Chondrocyte (in vitro differentiated cells): ENCODE results near the gene IGSF9. TPM values are rescaled to one million over a fixed set of nuclear protein-coding genes. Genes with fewer than 3 reads are reported as not detected.
"Not testable (repeated sequence)": the region's sequence is repeated elsewhere in the genome, so short reads cannot be mapped to it uniquely, and the experiment has no call there.

Experiments used
- DNase-seq: peaks from one replicate; pipeline ENCODE4 v3.0.0; 2021; ENCODE audit warnings: mixed read lengths, low spot score
- H3K27ac Mint-ChIP-seq: one replicate; pipeline ENCODE4 v1.8.0; 2021; ENCODE audit warnings: mild to moderate bottlenecking, moderate library complexity, mixed read lengths; ENCODE audit not compliant: unreplicated experiment
- H3K27me3 Mint-ChIP-seq: 2 replicates; pipeline ENCODE4 v1.8.0; 2021; ENCODE audit warnings: low read depth, mixed read lengths
- H3K36me3 Mint-ChIP-seq: 2 replicates; pipeline ENCODE4 v1.8.0; 2021; ENCODE audit warnings: low read depth, mixed read lengths
- H3K4me1 Mint-ChIP-seq: 2 replicates; pipeline ENCODE4 v1.8.0; 2021; ENCODE audit warnings: low read depth, mild to moderate bottlenecking, mixed read lengths
- H3K4me3 Mint-ChIP-seq: one replicate; pipeline ENCODE4 v1.8.0; 2021; ENCODE audit warnings: mild to moderate bottlenecking, moderate library complexity, mixed read lengths; ENCODE audit not compliant: unreplicated experiment
- H3K9me3 Mint-ChIP-seq: 2 replicates; pipeline ENCODE4 v1.8.0; 2021; ENCODE audit warnings: low read depth, mixed read lengths
- total RNA-seq: library from RNA; stranded (reverse); gene quantifications from 3 replicates; pipeline ENCODE4 v1.2.1, GENCODE V29; 2021
- TF ChIP-seq, protein P1 (sequence below): fragments of 200-600 bp; sonication (generic); IDR thresholded peaks from 2 replicates; pipeline ENCODE4 v1.5.0; 2021; ENCODE audit warnings: antibody characterized with exemption, mild to moderate bottlenecking, moderate library complexity

The IGSF9 gene
- total RNA-seq, 1 donor from 2014 or later, result not detected

DNA sequence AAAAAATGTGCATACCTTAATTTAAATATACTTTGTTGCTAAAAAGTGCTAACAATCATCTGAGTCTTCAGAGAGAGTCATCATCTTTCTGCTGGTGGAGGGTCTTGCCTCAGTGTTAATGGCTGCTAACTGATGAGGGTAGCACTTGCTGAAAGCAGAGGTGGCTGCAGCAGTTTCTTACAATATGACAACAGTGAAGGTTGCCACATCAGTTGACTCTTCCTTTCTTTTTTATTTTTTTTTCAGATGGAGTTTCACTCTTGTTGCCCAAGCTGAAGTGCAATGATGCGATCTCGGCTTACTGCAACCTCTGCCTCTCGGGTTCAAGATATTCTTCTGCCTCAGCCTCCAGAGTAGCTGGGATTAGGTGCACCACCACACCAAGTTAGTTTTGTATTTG lies 42.9 kb downstream of the IGSF9 start:
- Mint-ChIP-seq H3K36me3 (peaks cover 1% of the 10 kb centered on the region), H3K9me3 (peaks cover 6% of the 10 kb centered on the region), H3K4me3 (no peak overlapping the region), H3K27me3 (no peaks in the 10 kb centered on the region), H3K4me1 (peaks cover 17% of the 10 kb centered on the region), H3K27ac (no peak overlapping the region)
- TF ChIP-seq, protein P1, sequence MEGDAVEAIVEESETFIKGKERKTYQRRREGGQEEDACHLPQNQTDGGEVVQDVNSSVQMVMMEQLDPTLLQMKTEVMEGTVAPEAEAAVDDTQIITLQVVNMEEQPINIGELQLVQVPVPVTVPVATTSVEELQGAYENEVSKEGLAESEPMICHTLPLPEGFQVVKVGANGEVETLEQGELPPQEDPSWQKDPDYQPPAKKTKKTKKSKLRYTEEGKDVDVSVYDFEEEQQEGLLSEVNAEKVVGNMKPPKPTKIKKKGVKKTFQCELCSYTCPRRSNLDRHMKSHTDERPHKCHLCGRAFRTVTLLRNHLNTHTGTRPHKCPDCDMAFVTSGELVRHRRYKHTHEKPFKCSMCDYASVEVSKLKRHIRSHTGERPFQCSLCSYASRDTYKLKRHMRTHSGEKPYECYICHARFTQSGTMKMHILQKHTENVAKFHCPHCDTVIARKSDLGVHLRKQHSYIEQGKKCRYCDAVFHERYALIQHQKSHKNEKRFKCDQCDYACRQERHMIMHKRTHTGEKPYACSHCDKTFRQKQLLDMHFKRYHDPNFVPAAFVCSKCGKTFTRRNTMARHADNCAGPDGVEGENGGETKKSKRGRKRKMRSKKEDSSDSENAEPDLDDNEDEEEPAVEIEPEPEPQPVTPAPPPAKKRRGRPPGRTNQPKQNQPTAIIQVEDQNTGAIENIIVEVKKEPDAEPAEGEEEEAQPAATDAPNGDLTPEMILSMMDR, result no peak
- no peak for DNase-seq

DNA sequence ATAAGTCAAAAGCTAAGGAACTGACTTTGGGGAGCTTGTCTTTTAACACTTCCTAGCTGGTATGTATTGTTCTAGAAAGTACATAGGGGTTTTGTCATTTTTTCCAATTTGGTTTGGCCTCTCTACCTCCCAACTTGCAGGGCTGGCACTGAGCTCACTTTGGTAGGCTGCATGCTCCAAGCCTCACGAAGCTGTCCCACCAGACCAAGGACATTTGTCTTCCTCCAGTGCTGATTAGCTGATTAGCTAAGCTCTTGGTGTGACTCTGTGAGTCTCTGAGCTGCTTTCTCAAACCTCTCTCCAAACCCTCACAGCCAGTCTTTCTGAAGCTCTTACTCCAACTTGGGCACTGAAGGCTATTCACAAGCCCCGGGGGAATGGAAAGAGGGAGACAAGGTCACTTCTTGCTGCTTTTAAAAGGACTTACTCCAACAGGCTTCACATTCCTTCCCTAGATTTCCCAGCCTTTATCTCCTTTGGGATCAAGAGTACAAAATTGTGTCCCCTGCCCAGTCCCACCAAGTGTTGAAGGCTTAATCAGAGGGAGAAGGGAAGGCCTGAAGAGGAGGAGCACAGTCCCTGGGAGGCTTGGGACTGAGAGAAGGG lies 44.6 kb downstream of the IGSF9 start:
- peaks cover 6% of the 10 kb centered on the region for H3K9me3 Mint-ChIP-seq
- no peak for DNase-seq
- no peak overlapping the region for H3K4me3 Mint-ChIP-seq
- H3K4me1 Mint-ChIP-seq, result peaks cover 17% of the 10 kb centered on the region
- H3K36me3 Mint-ChIP-seq, result peaks cover 1% of the 10 kb centered on the region
- peak overlapping the region; percentile 65 for H3K27ac Mint-ChIP-seq
- H3K27me3 Mint-ChIP-seq, result no peaks in the 10 kb centered on the region
- TF ChIP-seq, protein P1, result no peak

DNA sequence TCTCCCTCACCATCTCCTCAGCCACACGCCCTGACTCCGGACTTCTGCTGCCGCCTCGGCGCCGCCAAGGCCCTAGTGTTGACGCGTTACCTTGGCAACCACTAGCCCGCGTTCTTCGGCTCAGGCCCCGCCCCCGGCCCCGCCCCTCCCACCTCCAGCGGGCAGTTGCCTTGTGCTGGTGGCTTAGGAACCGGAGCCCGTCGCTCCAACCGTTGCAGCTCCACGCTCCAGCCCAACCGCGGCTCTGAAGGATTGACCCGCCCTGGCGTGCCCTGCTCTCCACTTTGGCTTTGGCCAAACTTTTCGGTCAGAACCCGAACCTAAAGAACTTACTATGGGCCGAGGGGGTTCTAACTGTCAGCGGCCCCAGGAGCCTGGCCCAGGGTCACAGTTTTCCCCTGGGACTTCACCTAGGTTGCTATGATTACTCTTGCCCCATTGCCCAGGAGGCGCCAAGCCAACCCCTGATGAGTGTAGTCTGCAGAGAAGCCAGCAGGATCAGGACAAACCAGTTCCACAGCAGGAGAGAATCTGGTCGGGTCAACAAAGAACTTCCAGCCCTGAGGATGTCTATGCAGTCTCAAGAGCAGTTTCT lies 45.2 kb downstream of the IGSF9 start, which contains the start of gene CFAP45:
Gene CFAP45, minus strand, starts transcription at position 80 of the 595 bp plus-strand sequence. Its CDS starts 67 bp downstream, at position 13.
- peaks cover 1% of the 10 kb centered on the region for H3K36me3 Mint-ChIP-seq
- peak within 1 kb of the TSS; percentile 87 for H3K27ac Mint-ChIP-seq
- H3K4me3 Mint-ChIP-seq, result no peak within 1 kb of the TSS
- peaks cover 17% of the 10 kb centered on the region for H3K4me1 Mint-ChIP-seq
- no peaks in the 10 kb centered on the region for H3K27me3 Mint-ChIP-seq
- DNase-seq, result no peak
- peaks cover 6% of the 10 kb centered on the region for H3K9me3 Mint-ChIP-seq
- TF ChIP-seq, protein P1, result no peak

DNA sequence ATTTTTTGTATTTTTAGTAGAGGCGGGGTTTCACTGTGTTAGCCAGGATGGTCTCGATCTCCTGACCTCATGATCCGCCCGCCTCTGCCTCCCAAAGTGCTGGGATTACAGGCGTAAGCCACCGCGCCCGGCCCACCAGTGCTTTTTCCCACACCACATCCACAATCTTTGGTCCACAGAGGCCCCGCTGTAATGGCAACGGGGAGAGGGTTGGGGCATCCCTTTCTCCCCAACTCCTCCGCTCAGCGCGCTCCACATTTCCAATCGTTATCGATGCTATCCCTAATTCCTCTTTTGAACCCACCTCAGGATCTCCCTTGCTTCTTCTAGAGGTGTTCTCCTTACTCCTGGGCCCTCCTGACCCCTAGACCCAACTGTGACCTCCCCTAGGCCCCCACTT lies 45.8 kb downstream of the IGSF9 start:
- H3K4me1 Mint-ChIP-seq, result peaks cover 17% of the 10 kb centered on the region
- H3K27me3 Mint-ChIP-seq, H3K36me3 Mint-ChIP-seq, DNase-seq, H3K9me3 Mint-ChIP-seq, H3K4me3 Mint-ChIP-seq: not testable (repeated sequence)
- H3K27ac Mint-ChIP-seq, result peak overlapping the region; percentile 87

DNA sequence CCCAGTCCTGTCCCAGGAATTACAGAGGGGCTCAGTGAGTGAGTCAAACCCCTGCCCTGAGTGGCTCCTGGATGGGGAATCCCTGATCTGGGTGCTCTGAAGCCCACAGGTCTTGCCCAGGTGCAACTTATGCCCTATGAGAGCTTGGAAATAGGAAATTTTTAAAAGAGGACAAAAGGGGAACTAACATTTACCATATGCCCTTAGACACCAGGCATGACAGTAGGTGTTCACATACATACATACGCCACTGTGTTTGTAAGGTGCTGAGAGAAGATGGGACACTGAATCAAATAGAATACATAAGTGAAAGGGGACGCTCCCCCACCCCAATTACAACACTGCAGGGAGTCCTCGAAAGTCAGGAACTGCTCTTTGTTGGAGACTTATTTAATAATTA lies 46.9 kb downstream of the IGSF9 start:
- Mint-ChIP-seq H3K36me3 (no peaks in the 10 kb centered on the region), H3K9me3 (peaks cover 2% of the 10 kb centered on the region), H3K4me1 (peaks cover 17% of the 10 kb centered on the region), H3K27me3 (no peaks in the 10 kb centered on the region), H3K4me3 (no peak overlapping the region), H3K27ac (no peak overlapping the region)
- no peak for DNase-seq
- TF ChIP-seq, protein P1, result no peak

DNA sequence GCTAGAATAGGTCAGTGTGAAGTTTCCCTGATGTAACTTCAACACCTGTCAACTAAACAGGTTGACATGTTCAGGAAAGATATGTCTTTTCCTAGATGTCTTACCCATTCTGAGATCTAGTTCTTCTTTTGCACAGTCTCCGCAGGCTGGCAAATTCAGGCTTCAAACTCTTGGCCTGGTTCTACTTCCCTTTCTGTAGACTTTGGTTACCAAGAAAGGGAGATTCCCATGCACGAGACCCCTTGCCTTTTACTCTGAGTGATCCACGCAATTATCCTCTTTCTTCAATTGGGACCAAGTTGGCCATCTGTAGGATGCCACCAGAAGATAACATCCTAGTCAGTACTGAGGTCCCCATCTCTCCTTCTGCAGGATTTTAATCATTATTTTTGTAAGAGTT lies 47.5 kb downstream of the IGSF9 start:
- peaks cover 17% of the 10 kb centered on the region for H3K4me1 Mint-ChIP-seq
- H3K27ac Mint-ChIP-seq, result no peak overlapping the region
- no peaks in the 10 kb centered on the region for H3K36me3 Mint-ChIP-seq
- TF ChIP-seq, protein P1, result no peak
- H3K4me3 Mint-ChIP-seq, result no peak overlapping the region
- H3K27me3 Mint-ChIP-seq, result no peaks in the 10 kb centered on the region
- no peaks in the 10 kb centered on the region for H3K9me3 Mint-ChIP-seq
- DNase-seq, result no peak
